ENCODE results near the gene PCNX2.

The PCNX2 gene

GRCh38 chr1:233244183-233244582 is 51.3 kb downstream of the PCNX2 start:
- H3K4me3 ChIP-seq (replicated peaks; ENCODE audit: low read depth, low read length): no peak overlapping the region
- DNase-seq (ENCODE audit: low read depth): peak; percentile 30

GRCh38 chr1:233242827-233243483 is 52.6 kb downstream of the PCNX2 start:
- TF ChIP-seq CTCF (IDR thresholded peaks at IDR 0.05; ENCODE audit: low read length, missing control alignments): no peak
- DNase-seq (ENCODE audit: low read depth): no peak
- H3K4me3 ChIP-seq (replicated peaks; ENCODE audit: low read depth, low read length): no peak overlapping the region

More at GRCh38 chr1:233244183-233244582, 51.3 kb downstream of the PCNX2 start:
- no peak for TF ChIP-seq CTCF (IDR thresholded peaks at IDR 0.05; ENCODE audit: low read length, missing control alignments)

- H3K4me3 ChIP-seq (replicated peaks; ENCODE audit: low read depth, low read length): no peak overlapping the region
- no peak for TF ChIP-seq CTCF (IDR thresholded peaks at IDR 0.05; ENCODE audit: low read length, missing control alignments)
- DNase-seq (ENCODE audit: low read depth): no peak
Measured at GRCh38 chr1:233241759-233242158, 53.8 kb downstream of the PCNX2 start.

- DNase-seq (ENCODE audit: low read depth): peak; percentile 73
- TF ChIP-seq CTCF (IDR thresholded peaks at IDR 0.05; ENCODE audit: low read length, missing control alignments): peak; percentile 96
- H3K4me3 ChIP-seq (replicated peaks; ENCODE audit: low read depth, low read length): no peak overlapping the region
Measured at GRCh38 chr1:233240829-233241682, 54.5 kb downstream of the PCNX2 start.

- no peak overlapping the region for H3K4me3 ChIP-seq (replicated peaks; ENCODE audit: low read depth, low read length)
- DNase-seq (ENCODE audit: low read depth): no peak
- no peak for TF ChIP-seq CTCF (IDR thresholded peaks at IDR 0.05; ENCODE audit: low read length, missing control alignments)
Measured at GRCh38 chr1:233240371-233240770, 55.2 kb downstream of the PCNX2 start.

- H3K4me3 ChIP-seq (replicated peaks; ENCODE audit: low read depth, low read length): no peak overlapping the region
- peak; percentile 53 for DNase-seq (ENCODE audit: low read depth)
- TF ChIP-seq CTCF (IDR thresholded peaks at IDR 0.05; ENCODE audit: low read length, missing control alignments): peak; percentile 33
Measured at GRCh38 chr1:233238884-233239431, 56.6 kb downstream of the PCNX2 start.
